ENCODE measurements around the gene SAMD15.
"Not testable (repeated sequence)": the region's sequence is repeated elsewhere in the genome, so short reads cannot be mapped to it uniquely, and the experiment has no call there.

SAMD15 gene

GRCh38 chr14:77376771-77377501 is at the start of gene SAMD15, which contains the start of gene TMED8:
Gene SAMD15, plus strand, starts transcription at chr14:77377379. Its CDS starts 40 bp downstream, at chr14:77377419.
Gene TMED8, minus strand, starts transcription at chr14:77377094. Its CDS starts 41 bp downstream, at chr14:77377053.
- H3K27ac ChIP-seq (ENCODE audit: low read depth, low read length, poor library complexity, severe bottlenecking) = peak within 1 kb of the TSS; percentile 80
- TF ChIP-seq CTCF (IDR thresholded peaks at IDR 0.05; ENCODE audit: low read length) = no peak
- no peaks in the 10 kb centered on the region for H3F3A ChIP-seq (ENCODE audit: insufficient read depth, low read length)

GRCh38 chr14:77329872-77330271 is 47.3 kb upstream of the SAMD15 start:
- Histone ChIP-seq H3K4me1 (ENCODE audit: insufficient read depth, low read length, severe bottlenecking) (no peaks in the 10 kb centered on the region), H3F3A (ENCODE audit: insufficient read depth, low read length) (no peaks in the 10 kb centered on the region), H3K4me2 (ENCODE audit: low read length) (no peak overlapping the region), H2AFZ (ENCODE audit: low read length) (no peak overlapping the region), H3K79me2 (ENCODE audit: insufficient read depth, low read length) (no peaks in the 10 kb centered on the region), H3K36me3 (ENCODE audit: insufficient read depth, low read length) (peaks cover 6% of the 10 kb centered on the region), H3K27me3 (ENCODE audit: insufficient read depth, low read length) (no peaks in the 10 kb centered on the region), H3K9me2 (ENCODE audit: low read depth, low read length) (no peaks in the 10 kb centered on the region), H4K20me1 (ENCODE audit: insufficient read depth, low read length) (no peaks in the 10 kb centered on the region), H3K9me3 (ENCODE audit: low read length) (no peaks in the 10 kb centered on the region), H3K4me3 (ENCODE audit: low read depth, low read length, poor library complexity, severe bottlenecking) (no peak overlapping the region), H3K27ac (ENCODE audit: low read depth, low read length, poor library complexity, severe bottlenecking) (no peak overlapping the region), H3K9ac (ENCODE audit: low read length) (no peak overlapping the region)
- no peak for TF ChIP-seq EZH2 (IDR thresholded peaks at IDR 0.05; ENCODE audit: borderline replicate concordance, low read length)

More at GRCh38 chr14:77376771-77377501, at the start of gene SAMD15, which contains the start of gene TMED8:
- Histone ChIP-seq H4K20me1 (ENCODE audit: insufficient read depth, low read length) (no peaks in the 10 kb centered on the region), H3K9me3 (ENCODE audit: low read length) (no peaks in the 10 kb centered on the region), H3K4me2 (ENCODE audit: low read length) (peak within 1 kb of the TSS; percentile 73), H2AFZ (ENCODE audit: low read length) (peak within 1 kb of the TSS; percentile 57; the same call in 1 of the 2 replicates), H3K9ac (ENCODE audit: low read length) (peak within 1 kb of the TSS; percentile 88), H3K36me3 (ENCODE audit: insufficient read depth, low read length) (peaks cover 8% of the 10 kb centered on the region; the same call in 1 of the 2 replicates), H3K79me2 (ENCODE audit: insufficient read depth, low read length) (peaks cover 40% of the 10 kb centered on the region), H3K4me3 (ENCODE audit: low read depth, low read length, poor library complexity, severe bottlenecking) (peak within 1 kb of the TSS; percentile 82), H3K27me3 (ENCODE audit: insufficient read depth, low read length) (no peaks in the 10 kb centered on the region), H3K9me2 (ENCODE audit: low read depth, low read length) (no peaks in the 10 kb centered on the region), H3K4me1 (ENCODE audit: insufficient read depth, low read length, severe bottlenecking) (peaks cover 40% of the 10 kb centered on the region)

DNA sequence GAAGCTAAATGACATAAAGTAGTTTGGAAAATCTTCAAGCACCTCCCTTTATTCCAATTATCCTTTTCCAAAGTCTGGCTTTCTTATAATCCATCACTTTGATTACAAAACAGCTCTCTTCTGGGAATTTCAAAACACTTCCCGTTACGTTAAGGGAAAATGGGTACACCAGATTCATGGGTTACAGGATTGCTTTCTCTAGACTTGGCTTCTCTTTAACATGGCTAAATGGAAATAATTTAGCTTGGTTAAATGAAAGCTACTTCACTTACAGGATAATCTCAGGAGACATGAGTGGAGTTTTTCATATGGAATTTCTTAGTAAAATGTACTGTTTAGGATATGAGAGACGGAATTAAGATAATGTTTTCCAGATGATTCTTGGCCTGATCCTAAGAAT is 41.6 kb upstream of the SAMD15 start:
- H3K27me3 ChIP-seq (ENCODE audit: insufficient read depth, low read length) = no peaks in the 10 kb centered on the region
- peaks cover 42% of the 10 kb centered on the region for H3K36me3 ChIP-seq (ENCODE audit: insufficient read depth, low read length)

DNA sequence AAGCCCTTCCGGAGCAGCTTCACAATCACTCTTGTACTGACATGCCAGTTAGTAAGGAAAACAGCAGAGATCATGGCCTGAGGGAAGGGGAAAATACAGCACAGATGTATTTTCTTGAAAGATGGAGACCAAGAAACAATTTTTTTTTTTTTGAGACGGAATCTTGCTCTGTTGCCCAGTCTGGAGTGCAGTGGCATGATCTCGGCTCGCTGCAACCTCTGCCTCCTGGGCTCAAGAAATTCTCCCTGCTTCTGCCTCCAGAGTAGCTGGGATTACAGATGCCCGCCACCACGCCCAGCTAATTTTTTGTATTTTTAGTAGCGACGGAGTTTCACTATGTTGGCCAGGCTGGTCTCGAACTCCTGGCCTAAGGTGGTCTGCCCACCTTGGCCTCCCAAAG is 39.9 kb upstream of the SAMD15 start:
- H3K79me2 ChIP-seq (ENCODE audit: insufficient read depth, low read length); H3K9me3 ChIP-seq (ENCODE audit: low read length); H3K4me2 ChIP-seq (ENCODE audit: low read length); H3K9ac ChIP-seq (ENCODE audit: low read length); H3K27me3 ChIP-seq (ENCODE audit: insufficient read depth, low read length); H3K27ac ChIP-seq (ENCODE audit: low read depth, low read length, poor library complexity, severe bottlenecking); H4K20me1 ChIP-seq (ENCODE audit: insufficient read depth, low read length); H3F3A ChIP-seq (ENCODE audit: insufficient read depth, low read length); H2AFZ ChIP-seq (ENCODE audit: low read length); H3K9me2 ChIP-seq (ENCODE audit: low read depth, low read length); H3K4me1 ChIP-seq (ENCODE audit: insufficient read depth, low read length, severe bottlenecking); H3K4me3 ChIP-seq (ENCODE audit: low read depth, low read length, poor library complexity, severe bottlenecking): not testable (repeated sequence)
- H3K36me3 ChIP-seq (ENCODE audit: insufficient read depth, low read length) = peaks cover 58% of the 10 kb centered on the region

More for the DNA sequence above, 41.6 kb upstream of the SAMD15 start:
- Histone ChIP-seq H3K9me3 (ENCODE audit: low read length) (no peaks in the 10 kb centered on the region), H2AFZ (ENCODE audit: low read length) (no peak overlapping the region), H3K9me2 (ENCODE audit: low read depth, low read length) (no peaks in the 10 kb centered on the region), H3F3A (ENCODE audit: insufficient read depth, low read length) (no peaks in the 10 kb centered on the region), H3K4me3 (ENCODE audit: low read depth, low read length, poor library complexity, severe bottlenecking) (no peak overlapping the region), H3K4me1 (ENCODE audit: insufficient read depth, low read length, severe bottlenecking) (no peaks in the 10 kb centered on the region), H3K9ac (ENCODE audit: low read length) (no peak overlapping the region), H3K27ac (ENCODE audit: low read depth, low read length, poor library complexity, severe bottlenecking) (no peak overlapping the region), H3K79me2 (ENCODE audit: insufficient read depth, low read length) (no peaks in the 10 kb centered on the region), H4K20me1 (ENCODE audit: insufficient read depth, low read length) (no peaks in the 10 kb centered on the region), H3K4me2 (ENCODE audit: low read length) (no peak overlapping the region)
- TF ChIP-seq CTCF (IDR thresholded peaks at IDR 0.05; ENCODE audit: low read length) (no peak), EZH2 (IDR thresholded peaks at IDR 0.05; ENCODE audit: borderline replicate concordance, low read length) (no peak)
